ENCODE data around the gene CAPN10.

Gene CAPN10

DNA sequence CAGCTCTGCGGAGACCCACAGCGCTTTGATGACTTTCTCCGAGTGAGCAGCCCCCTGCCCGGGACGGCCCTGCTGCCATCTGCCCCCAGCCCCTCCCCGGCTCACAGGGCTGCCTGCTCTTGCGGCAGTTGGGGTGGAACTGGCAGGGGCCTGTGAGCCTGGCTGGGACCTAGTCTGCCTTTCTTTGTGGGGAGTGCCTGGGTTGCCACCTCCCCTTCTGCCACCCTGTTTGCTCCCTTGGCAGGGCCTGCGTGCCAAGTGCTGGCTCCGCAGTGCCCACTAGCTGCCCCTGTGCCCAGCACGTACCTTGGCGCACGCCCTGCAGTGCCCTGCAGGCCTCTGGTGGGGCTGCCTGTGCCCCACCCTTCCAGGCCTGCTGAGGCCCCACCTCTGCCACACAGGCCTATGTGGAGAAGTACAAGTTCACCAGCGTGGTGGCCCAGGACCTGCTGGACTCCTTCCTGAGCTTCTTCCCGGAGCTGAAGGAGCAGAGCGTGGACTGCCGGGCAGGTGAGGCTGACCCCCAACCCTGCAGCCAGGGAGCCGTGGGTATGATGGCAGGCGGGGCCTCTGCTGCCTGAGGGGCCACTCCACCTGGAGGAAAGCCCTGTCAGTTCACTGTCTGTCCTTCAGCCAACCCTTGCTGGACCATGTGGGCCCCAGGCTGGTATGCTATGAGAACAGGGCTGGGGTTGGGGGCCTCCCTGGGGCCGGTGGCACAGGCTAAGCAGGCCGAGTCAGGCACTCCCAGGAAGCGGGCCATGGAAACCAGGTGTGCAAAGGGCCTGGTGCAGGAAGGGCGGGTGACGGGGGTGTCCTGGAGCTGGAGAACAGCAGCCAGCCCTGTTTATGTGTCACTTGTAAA lies 11.2 kb upstream of the CAPN10 start:
- DNase-seq, result no peak

DNA sequence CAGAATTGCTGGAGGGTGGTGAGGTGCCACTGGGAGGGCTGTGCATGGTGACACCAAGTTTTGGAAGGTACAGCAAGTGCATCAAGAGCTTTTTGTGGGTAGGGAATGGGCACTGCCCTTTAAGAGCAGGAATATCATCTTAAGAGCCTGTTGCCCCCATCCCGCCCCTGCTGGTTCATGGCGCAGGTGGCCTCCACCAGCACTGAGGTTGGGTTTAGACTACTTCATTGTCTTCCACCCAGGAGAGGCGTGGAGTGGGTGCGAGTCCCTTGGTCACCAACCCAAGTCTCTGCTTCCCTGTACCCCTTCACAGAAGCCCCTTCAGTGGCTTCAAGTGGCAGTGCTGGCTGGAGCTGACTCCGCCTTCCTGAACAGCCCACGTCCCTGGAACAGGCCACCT lies 10.5 kb upstream of the CAPN10 start:
- no peak for DNase-seq

DNA sequence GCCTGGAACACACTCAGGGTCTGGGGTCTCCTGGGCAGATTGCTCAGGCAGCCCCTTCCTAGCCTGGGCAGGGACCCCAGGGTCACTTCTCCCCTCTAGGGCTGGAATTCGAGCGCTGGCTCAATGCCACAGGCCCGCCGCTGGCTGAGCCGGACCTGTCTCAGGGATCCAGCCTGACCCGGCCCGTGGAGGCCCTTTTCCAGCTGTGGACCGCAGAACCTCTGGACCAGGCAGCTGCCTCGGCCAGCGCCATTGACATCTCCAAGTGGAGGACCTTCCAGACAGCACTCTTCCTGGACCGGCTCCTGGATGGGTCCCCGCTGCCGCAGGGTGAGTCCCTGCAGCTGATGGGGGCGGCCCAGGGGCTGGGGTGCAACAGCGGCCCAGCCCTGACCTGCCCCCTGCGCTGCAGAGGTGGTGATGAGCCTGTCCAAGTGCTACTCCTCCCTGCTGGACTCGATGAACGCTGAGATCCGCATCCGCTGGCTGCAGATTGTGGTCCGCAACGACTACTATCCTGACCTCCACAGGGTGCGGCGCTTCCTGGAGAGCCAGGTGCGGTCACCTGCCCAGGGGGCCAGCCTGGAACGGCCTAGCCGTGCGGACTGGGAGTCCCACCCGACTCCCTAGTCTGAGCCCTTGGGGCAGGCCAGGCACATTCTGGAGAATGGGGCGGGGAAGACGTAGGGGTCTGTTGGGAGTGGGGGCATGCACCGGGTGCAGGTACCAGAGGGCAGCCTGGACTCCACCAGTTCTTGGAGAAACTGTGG lies 9.9 kb upstream of the CAPN10 start:
- DNase-seq, result no peak

DNA sequence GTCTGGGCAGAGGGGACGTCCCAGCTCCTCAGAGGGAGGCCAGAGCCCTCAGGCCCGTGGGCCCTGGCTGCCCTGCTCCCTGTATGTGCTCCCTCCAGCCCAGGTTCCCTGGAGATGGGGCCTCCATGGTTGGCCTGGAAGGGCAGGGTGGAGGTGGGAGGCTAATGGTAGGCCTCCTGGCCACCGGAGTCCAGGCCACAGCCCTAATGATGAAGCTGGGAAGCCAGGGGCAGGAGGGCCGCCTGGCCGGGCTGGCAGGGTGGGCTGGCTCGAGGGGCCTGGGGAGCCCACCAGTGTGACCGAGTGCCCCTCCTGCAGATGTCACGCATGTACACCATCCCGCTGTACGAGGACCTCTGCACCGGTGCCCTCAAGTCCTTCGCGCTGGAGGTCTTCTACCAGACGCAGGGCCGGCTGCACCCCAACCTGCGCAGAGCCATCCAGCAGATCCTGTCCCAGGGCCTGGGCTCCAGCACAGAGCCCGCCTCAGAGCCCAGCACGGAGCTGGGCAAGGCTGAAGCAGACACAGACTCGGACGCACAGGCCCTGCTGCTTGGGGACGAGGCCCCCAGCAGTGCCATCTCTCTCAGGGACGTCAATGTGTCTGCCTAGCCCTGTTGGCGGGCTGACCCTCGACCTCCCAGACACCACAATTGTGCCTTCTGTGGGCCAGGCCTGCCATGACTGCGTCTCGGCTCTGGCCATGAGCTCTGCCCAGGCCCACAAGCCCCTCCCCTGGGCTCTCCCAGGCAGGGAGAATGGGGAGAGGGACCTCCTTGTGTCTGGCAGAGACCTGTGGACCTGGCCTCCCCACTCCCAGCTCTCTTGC lies 9.0 kb upstream of the CAPN10 start:
- no peak for DNase-seq

DNA sequence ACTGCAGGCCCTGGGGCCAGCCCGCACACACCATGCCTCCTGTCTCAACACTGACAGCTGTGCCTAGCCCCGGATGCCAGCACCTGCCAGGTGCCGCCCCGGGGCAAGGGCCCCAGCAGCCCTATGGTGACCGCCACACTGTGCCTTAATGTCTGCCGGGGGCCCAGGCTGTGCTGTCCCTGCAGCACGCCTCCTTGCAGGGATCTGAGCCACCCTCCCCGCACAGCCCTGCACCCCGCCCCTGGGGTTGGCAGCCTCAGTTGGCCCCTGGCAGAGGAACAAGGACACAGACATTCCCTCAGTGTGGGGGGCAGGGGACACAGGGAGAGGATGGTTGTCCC lies 8.5 kb upstream of the CAPN10 start:
- no peak for DNase-seq

DNA sequence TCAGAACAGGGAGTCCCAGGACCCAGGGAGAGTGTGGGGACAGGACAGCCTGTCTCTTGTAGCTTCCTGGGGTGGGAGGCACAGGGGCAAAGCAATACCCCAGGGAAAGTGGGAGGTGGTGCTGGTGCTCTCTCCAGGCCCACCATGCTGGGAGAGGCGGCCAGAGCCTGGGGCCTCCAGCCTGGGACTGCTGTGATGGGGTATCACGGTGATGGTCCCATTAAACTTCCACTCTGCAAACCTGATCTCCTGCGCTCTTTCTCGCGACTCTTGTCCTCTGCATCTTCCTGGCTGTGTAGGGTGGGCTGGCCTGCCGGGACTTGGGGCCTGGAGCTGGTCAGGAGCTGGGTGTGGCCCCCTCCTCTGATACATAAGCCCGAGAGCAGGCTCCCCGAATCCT lies 8.0 kb upstream of the CAPN10 start:
- DNase-seq, result no peak

DNA sequence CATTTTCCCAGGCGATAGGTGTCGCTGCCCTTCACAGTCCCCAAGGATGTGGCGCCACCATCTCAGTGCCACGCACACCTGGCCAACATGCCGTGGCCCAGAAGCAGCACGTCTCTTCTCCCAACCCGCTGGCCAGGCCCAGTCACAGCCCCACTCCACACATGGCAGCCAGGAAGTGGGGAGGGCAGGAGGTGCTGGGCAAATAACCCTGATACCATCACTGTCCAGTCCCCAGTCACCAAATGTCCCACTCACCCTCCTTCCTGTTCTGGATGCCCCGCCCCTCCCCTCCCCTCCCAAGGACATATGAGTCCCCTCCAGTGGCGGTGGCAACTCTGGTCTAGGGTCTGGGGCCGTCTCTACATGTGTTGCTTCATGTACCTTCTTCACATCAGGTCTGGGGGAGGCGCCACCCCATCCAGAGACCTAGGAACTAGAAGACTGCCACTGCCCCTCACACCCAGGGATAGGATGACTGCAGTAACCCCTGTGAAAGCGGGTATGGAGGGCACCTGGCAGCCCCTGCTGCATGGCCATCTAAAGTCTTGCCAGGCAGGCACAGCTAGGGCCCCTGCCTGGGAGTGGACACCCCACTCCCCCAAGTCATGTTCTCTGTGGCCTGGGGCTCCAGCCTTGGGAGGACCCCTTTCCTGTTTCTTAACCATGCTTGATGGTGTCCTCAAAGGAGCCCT lies 7.3 kb upstream of the CAPN10 start:
- no peak for DNase-seq

DNA sequence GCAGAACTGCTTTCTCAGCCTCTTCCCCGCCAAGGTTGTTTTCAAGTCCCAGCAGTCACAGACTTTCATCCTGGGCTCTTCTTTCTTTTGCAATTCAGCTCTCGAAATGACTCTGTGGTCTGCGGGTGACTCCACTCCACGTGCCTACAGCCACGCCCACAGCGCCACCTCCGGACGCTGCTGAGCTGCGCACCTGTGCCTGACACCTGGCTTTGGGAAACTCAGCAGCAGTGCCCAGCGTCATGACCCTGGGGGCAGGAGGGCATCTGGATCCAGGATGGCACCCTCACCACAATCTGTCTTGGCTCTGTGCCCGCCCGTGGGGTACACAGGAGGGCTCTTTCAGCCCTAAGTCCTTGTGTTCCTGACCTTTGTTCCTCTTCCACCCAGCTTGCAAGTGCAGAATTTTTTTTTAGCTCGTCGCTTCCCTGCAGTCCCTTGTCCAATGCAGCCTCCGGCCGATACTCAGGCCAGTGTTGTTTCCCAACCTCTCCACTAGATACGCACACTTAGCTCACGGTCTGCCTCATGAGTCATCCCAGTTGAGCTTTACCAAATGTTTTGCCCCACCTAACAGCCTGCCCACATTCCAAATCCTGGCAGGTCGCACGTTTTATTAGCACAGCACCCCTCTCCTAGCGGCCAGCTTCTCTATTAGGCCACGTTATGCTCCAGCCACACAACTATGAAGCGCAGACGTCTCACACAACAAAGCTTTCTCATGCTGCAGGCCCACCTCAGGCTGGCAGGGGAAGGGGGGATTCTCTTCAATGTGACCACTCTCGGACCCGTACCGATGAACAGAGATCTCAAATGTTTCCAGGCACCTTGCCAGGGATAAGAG lies 6.5 kb upstream of the CAPN10 start:
- peak; percentile 91 for DNase-seq

DNA sequence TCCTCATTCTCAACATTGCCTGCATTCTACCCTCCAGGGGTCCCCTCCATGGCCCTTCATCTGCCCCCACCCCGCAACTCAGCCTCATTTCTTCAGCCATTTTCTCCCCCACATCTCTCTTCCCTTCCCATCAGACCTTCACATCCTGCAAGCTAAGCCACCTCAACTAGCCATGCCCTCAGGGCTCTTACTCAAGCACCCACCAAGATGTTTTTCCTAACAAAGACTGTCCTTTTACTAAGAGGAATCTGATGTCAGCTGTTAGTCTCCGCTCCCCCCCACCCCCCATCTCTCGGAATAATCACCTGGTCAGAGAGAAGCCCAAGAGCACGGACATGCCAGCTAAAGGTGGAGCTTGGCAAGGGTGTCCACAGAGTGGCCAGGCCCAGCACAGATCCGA lies 4.7 kb upstream of the CAPN10 start:
- DNase-seq, result no peak

DNA sequence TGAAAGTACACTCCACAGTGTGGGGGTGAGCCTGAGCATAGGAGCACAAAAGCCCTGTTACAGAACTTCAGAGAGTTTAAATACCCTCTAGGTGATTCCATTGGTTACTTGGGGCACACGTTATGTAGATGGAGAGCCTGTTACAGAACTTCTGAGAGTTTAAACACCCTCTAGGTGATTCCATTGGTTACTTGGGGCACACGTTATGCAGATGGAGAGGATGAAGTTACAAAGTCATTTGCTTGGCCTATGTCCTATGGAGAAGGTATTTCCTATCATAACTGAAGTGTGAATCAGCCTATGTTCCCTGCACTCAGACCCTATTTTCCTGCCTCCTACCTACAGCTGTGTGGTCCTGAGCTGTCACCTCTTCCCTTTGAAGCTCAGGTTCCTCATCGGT lies 3.8 kb upstream of the CAPN10 start:
- DNase-seq, result no peak

DNA sequence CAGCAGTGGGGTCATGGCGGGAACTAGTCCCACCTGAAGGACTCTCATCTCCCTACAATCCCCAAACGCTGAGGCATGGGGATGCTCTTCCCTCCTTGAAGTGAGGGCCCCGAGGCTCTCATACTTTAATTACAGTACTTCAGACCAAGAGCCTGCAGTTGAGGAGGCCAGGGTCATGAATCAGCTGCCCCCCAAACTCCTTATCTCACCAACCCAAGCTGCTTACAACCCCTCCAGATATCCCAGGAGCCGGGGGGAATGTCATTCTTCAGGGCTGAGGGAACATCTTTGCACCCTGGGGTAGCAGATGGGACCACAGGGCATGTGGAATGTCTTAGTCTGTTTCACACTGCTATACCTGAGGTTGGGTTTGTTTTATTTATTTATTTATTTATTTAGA lies 2.8 kb upstream of the CAPN10 start:
- DNase-seq, result no peak

DNA sequence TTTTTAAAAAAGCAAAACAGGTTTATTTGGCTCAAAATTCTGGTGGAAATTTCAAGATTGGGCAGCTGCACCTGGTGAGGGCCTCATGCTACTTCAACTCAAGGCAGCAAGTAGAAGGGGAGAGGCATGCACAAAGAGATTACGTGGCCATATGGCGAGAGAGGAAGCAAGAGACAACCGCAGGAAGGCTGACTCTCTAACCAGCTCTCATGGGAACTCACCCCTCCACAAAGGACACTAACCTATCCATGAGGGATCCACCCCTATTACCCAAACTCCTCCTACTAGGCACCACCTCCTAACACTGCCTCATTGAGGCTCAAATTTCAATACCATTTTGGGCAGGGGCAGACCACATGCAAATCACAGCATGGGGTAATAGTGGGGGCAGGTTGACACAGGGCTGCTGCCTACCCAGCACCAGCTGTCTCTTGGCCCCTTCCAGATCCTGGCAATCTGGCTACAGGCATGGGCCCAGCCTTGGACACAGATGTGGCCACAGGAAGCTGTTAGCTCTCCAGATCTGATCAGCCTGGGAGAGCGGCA lies 2.0 kb upstream of the CAPN10 start:
- peak; percentile 99 for DNase-seq

DNA sequence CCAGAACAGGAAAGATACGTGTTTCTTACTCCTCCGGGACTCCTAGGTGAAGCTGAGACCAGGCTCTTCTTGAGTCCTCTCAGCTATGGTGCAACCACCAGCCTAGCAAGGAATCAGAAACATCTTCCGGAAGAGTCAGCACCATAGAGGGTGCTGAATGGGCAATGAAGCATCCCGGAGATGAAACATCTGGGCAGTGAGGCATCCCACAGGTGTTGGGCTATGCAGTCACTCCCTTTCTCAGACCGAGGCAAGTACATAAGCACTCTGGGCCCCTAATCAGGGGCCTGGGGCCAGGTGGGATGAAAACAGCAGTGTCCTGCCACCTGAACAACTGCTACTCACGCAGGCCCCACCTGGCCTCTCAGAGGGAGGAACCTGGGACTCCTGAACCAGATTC lies 1.4 kb upstream of the CAPN10 start:
- no peak for DNase-seq

DNA sequence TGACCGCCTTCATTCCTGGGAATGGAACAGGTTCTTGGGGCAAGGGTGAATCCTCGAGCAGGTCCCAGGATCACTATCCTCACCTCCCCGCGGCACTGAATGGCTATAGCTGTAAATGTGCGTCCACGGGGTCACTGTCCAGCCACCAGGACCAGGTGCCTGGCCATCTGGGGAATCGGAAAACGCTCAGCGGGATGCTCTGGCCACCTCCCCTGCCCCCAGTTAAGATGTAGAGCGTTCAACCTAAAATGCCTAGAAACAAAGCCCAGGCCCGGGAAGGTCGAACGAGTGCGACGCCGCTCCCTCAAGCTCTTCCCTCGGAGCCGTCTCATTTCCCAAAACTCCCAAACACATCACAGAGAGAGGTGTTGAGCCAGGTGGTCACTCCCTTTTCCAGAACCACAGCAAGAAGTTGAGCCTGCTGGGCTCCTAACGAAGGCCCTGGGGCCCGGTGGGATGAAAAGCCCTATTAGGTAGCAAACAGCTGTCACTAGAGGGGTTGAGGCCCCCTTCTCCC lies 795 bp upstream of the CAPN10 start:
- no peak for DNase-seq

DNA sequence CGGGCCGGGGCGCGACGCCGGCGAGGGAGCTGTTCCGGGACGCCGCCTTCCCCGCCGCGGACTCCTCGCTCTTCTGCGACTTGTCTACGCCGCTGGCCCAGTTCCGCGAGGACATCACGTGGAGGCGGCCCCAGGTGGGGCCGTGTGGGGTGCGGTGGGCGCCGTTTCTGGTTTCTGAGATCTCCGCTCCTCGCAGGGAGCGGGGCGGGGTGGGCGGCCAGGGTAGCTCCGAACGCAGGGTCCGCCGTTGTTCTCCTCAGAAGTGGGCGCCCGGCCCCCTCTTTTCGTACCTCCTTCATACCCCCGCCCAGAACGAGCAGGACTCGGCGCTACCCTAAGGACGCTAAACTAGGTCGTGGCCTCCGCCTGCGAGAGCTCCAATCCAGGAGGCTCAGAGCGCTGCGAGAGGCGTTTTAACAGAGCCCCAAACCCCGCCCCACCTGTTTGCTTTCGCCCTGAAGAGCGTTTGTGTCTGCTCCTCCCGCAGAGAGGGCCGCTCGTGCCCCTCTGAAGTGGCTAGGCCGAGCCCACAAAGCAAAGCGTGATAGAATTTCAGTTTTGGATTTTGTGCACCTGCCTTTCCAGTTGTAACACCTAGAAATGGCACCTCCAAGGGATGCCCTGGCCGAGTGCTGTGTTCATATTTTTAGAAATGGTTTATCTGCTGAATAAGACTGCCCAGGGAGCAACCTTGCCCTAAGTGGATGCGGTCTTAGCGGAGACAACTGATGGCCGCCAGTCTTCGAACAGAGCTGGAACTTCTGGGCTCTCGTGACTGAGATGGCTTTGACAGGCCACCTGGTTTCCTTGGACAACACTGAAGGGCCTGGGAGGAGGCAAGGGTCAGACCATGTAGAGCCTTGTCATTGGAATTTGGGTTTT lies 626 bp downstream of the CAPN10 start:
- DNase-seq, result peak; percentile 32

DNA sequence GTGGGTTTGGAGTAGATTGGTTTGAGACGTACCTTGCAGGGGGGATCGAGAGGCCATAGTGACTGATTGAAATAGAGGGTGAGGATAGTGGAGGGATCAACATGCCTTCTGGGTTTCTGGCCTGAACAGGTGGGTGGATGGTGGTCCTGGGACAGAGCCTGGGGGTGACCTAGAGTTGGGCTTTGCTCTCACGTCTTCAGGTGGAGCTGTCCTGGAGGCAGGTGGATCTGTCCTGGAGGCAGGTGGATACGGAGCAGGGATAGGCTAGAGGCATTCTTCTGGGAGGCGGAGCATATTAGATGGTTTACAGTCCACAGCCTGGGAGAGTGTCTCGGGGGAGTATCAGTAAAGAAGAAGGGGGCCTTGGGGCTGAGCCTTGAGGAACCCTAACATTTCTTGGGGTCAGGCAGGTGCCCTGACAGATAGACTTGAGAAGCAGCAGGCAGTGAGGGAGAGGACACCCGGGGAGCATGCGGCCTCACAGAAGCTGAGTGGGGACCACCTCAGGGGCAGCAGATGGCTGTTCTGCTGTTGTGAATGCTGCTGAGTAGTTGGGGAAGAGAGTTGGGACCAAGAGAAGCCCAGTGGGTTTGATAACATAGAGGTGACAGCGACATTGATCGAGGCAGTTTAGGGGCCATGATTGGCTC lies 1.6 kb downstream of the CAPN10 start:
- DNase-seq, result no peak

DNA sequence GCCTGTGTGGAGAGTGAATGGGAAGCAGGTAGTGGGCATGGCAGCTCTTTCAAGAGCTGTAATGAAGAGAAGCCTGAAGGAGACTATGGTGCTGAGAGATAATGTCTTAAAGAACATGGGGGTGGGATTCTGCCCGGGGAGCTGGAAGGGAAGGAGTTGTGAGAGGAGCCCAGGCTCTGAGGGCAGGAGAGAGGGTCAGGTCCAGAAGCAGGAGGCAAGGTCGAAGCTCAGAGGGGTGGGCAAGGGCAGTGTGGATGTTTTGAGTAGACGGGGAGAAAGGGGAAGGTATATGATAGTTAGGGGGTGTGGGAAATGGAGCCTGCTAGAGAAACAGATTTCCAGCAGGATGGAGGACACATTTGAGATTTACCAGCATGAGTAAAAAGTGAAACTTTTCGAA lies 2.1 kb downstream of the CAPN10 start:
- no peak for DNase-seq

DNA sequence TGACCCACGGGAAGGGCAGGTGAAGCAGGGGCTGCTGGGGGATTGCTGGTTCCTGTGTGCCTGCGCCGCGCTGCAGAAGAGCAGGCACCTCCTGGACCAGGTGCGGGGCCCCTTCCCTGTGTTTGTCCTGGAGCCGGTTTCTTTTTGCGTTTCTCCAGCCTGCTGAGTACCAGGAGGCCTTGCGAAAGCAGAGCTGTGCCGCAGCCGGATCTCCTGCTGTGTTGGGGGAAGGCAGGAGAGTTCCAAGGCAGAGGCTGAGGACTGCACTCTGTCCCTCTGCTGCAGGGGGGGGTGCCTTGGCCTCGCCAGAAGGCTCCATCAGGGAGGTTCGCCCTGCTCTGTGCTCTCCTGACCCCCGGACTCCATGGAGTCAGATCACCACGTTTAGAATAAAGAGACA lies 2.8 kb downstream of the CAPN10 start:
- DNase-seq, result no peak

DNA sequence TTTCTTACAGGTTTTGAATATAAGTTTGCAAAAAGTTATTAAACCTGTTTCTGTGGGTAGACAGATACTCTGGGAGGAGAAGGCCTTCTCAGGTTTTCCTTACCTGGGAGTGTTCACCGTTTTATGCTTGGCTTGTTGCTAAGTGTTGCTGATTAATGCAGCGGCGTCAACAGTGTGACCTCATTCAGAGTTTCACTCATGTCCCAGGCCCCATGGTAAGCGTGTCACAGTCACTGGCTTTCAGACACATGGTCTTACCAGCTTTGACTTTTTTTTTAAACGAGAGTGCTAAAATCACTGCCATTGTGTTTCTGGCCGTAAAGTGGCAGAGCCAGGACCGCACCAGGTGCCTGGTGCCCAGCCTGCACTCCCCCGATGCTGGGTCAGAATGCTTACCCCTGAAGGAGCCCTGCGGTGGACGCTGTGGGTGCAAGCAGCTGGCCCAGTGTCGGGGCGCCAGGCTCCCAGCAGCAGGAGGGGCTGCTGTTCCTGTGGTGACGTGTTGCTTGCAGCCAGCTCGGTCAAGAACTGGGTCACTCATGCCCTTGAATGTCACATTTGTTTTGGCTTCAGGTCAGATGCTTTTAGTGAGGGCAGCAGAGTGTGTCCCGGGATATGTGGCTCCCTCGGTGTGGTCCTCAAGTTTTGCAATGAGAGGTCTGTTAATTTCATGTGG lies 3.5 kb downstream of the CAPN10 start:
- no peak for DNase-seq

Data from DMS 273 treated with DMSO at 0.1 percent for 48 hours (cell line).